B cell (primary cell): Measurements from ENCODE around the gene MINPP1. TPM values are rescaled to one million over a fixed set of nuclear protein-coding genes. Genes with fewer than 3 reads are reported as not detected.

Source experiments
- ATAC-seq: fragments of 200-7000 bp; cut with Tn5 transposase; one replicate; pipeline ENCODE4 v1.10.0; 2021; ENCODE audit warnings: low read depth, mild to moderate bottlenecking, moderate number of reproducible peaks, moderate library complexity
- CTCF ChIA-PET: fragments of 350-600 bp; sonication (Branson Sonifier 250); formaldehyde crosslinking; loops from one replicate; lab custom pipeline; 2021; ENCODE audit warnings: antibody characterized with exemption, inconsistent platforms; lab: Charles Lee
- POLR2A ChIA-PET: fragments of 350-600 bp; sonication (Branson Sonifier 250); formaldehyde crosslinking; loops from one replicate; lab custom pipeline; 2021; ENCODE audit warnings: antibody characterized with exemption; lab: Charles Lee
- DNase-seq: peaks from one replicate; pipeline ENCODE4 v3.0.0; 2013
- H2AFZ ChIP-seq: 2 replicates; pipeline ENCODE4 v1.6.1; 2012; ENCODE audit warnings: mild to moderate bottlenecking, low read depth, low read length; ENCODE audit not compliant: insufficient read depth, poor library complexity, severe bottlenecking
- H3K27ac ChIP-seq, 2 donors: 1 replicate in 1 of 2; 2 replicates in 1 of 2; pipeline ENCODE4 v1.5.1; 2012 to 2013; ENCODE audit warnings: low read length in 2 of 2, mild to moderate bottlenecking in 2 of 2, moderate library complexity in 1 of 2
- H3K27me3 ChIP-seq, 4 experiments: fragments of 200-600 bp in 1 of 4; sonication (generic) in 1 of 4; replicated peaks in 1 of 4; 1 replicate in 2 of 4; 2 replicates in 2 of 4; pipeline versions ENCODE4 v1.6.1 to v1.7.0; 2013 to 2016; ENCODE audit warnings: low read length in 3 of 4, mild to moderate bottlenecking in 2 of 4, mixed read lengths in 1 of 4, moderate library complexity in 1 of 4; ENCODE audit not compliant: insufficient read depth in 4 of 4, control insufficient read depth in 3 of 4; ENCODE audit errors: control extremely low read depth in 1 of 4
- H3K36me3 ChIP-seq, 2 experiments: replicated peaks in 1 of 2; 1 replicate in 1 of 2; 2 replicates in 1 of 2; pipeline versions ENCODE4 v1.6.1 to v1.7.1; 2013; ENCODE audit warnings: low read length in 1 of 2; ENCODE audit not compliant: insufficient read depth in 2 of 2, control insufficient read depth in 1 of 2; ENCODE audit errors: control extremely low read depth in 1 of 2, extremely low read depth in 1 of 2
- H3K4me1 ChIP-seq, 2 donors: fragments of 200-600 bp in 1 of 2; sonication (generic) in 1 of 2; 1 replicate in 1 of 2; 2 replicates in 1 of 2; pipeline versions ENCODE4 v1.5.1 to v1.6.1; 2013 to 2017; ENCODE audit warnings: low read length in 2 of 2; ENCODE audit not compliant: control insufficient read depth in 2 of 2, insufficient read depth in 2 of 2
- H3K4me2 ChIP-seq: replicated peaks from 2 replicates; pipeline ENCODE3; 2012; ENCODE audit warnings: mild to moderate bottlenecking, low read depth, low read length; ENCODE audit not compliant: poor library complexity, severe bottlenecking
- H3K4me3 ChIP-seq, 5 experiments: fragments of 200-600 bp in 1 of 5; sonication (generic) in 1 of 5; 1 replicate in 3 of 5; 2 replicates in 2 of 5; pipeline versions ENCODE4 v1.5.1 to v1.7.0; 2011 to 2016; ENCODE audit warnings: low read length in 4 of 5, mild to moderate bottlenecking in 4 of 5, low read depth in 2 of 5, control low read depth in 1 of 5, moderate library complexity in 1 of 5; ENCODE audit not compliant: insufficient read depth in 1 of 5; ENCODE audit errors: control extremely low read depth in 1 of 5, extremely low read depth in 1 of 5
- H3K79me2 ChIP-seq: fragments of 200-600 bp; sonication (generic); one replicate; pipeline ENCODE4 v1.6.0; 2016; ENCODE audit warnings: low read length; ENCODE audit not compliant: control insufficient read depth, insufficient read depth
- H3K9ac ChIP-seq: fragments of 200-600 bp; sonication (generic); 2 replicates; pipeline ENCODE4 v1.6.1; 2017; ENCODE audit warnings: mild to moderate bottlenecking, low read length, moderate library complexity
- H3K9me3 ChIP-seq, 3 donors: one replicate each; pipeline versions ENCODE4 v1.6.1 to v1.7.1; 2013; ENCODE audit warnings: low read length in 2 of 3; ENCODE audit not compliant: control insufficient read depth in 2 of 3, insufficient read depth in 1 of 3; ENCODE audit errors: control extremely low read depth in 1 of 3
- H4K20me1 ChIP-seq: 2 replicates; pipeline ENCODE4 v1.6.0; 2012; ENCODE audit warnings: mild to moderate bottlenecking, low read length; ENCODE audit not compliant: insufficient read depth, control insufficient read depth, poor library complexity, severe bottlenecking
- H3K27ac Mint-ChIP-seq: one replicate; pipeline ENCODE4 v1.8.0; 2021; ENCODE audit warnings: mixed read lengths
- H3K27me3 Mint-ChIP-seq: one replicate; pipeline ENCODE4 v1.8.0; 2021; ENCODE audit warnings: mixed read lengths
- H3K4me1 Mint-ChIP-seq: one replicate; pipeline ENCODE4 v1.8.0; 2021; ENCODE audit warnings: mixed read lengths
- H3K4me3 Mint-ChIP-seq: one replicate; pipeline ENCODE4 v1.8.0; 2021; ENCODE audit warnings: mixed read lengths
- H3K9me3 Mint-ChIP-seq: one replicate; pipeline ENCODE4 v1.8.0; 2022; ENCODE audit warnings: mixed read lengths; ENCODE audit not compliant: insufficient read depth
- CTCF ChIP-seq: fragments of 200-600 bp; IDR thresholded peaks from one replicate; pipeline ENCODE4 v1.8.0; 2022; ENCODE audit warnings: antibody characterized with exemption, mild to moderate bottlenecking
- EZH2 ChIP-seq: IDR thresholded peaks from 2 replicates; pipeline ENCODE4 v1.6.1; 2012; ENCODE audit warnings: borderline replicate concordance, low read depth, mild to moderate bottlenecking, moderate library complexity, low read length; ENCODE audit not compliant: insufficient read depth, poor library complexity, severe bottlenecking
- WGBS: methylation state at CpG from one replicate; pipeline ENCODE4 v1.1.5; 2013; ENCODE audit warnings: missing lambda C conversion rate; ENCODE audit not compliant: insufficient coverage; 5-methylcytosine and 5-hydroxymethylcytosine counted together
- intact Hi-C: fragments of 100-400 bp; cut with micrococcal nuclease; formaldehyde crosslinking; loops from one replicate; pipeline ENCODE4 v1.10.0; 2022
- polyA plus RNA-seq: library from polyadenylated mRNA; depleted of rRNA; stranded (reverse); fragments of >200 nt; gene quantifications from 2 replicates; pipeline ENCODE4 v1.2.3, GENCODE V29; 2012
- total RNA-seq, 2 donors: library from RNA; stranded (reverse); fragments of 120-200 nt in 1 of 2; gene quantifications; 1 replicate in 1 of 2; 2 replicates in 1 of 2; pipeline versions ENCODE4 v1.2.3 to v1.2.4, GENCODE V29; 2013 to 2022

Gene MINPP1
- total and polyA plus RNA-seq, 2 donors (not counting 1 experiment from before 2014, with no cell fraction given) = 2.7 to 9.4 TPM

GRCh38 chr10:87560495-87561129 lies 55.9 kb downstream of the MINPP1 start:
- ATAC-seq (no peak), DNase-seq (no peak)
- Histone ChIP-seq H4K20me1 (no peaks in the 10 kb centered on the region), H3K4me1 (no peaks in the 10 kb centered on the region), H3K27me3 (no peaks in the 10 kb centered on the region), H3K4me2 (no peak overlapping the region), H3K9ac (no peak overlapping the region), H3K36me3 (no peaks in the 10 kb centered on the region), H3K9me3 (peaks cover 0 to 12% (median 8%) of the 10 kb centered on the region in 3 donors), H3K4me3 (no peak overlapping the region), H3K79me2 (no peaks in the 10 kb centered on the region), H2AFZ (no peak overlapping the region), H3K27ac (no peak overlapping the region)
- H3K4me1 Mint-ChIP-seq = no peaks in the 10 kb centered on the region
- H3K9me3 Mint-ChIP-seq = peaks cover 9% of the 10 kb centered on the region
- POLR2A ChIA-PET = no interaction called here
- no peak overlapping the region for H3K27ac Mint-ChIP-seq
- intact Hi-C loops = no loop called here
- H3K4me3 Mint-ChIP-seq = no peak overlapping the region
- 80% methylated on average over 2 of the region's 5 CpGs for WGBS
- CTCF ChIA-PET = no interaction called here
- TF ChIP-seq CTCF = no peak
- peaks cover 12% of the 10 kb centered on the region for H3K27me3 Mint-ChIP-seq

GRCh38 chr10:87562750-87563149 lies 58.1 kb downstream of the MINPP1 start:
- Histone ChIP-seq H3K9me3 (peaks cover 0 to 17% (median 8%) of the 10 kb centered on the region in 3 donors), H2AFZ (no peak overlapping the region), H3K27ac (no peak overlapping the region), H3K79me2 (no peaks in the 10 kb centered on the region), H3K36me3 (no peaks in the 10 kb centered on the region), H3K4me1 (no peaks in the 10 kb centered on the region), H3K4me3 (no peak overlapping the region), H4K20me1 (no peaks in the 10 kb centered on the region), H3K27me3 (no peaks in the 10 kb centered on the region), H3K4me2 (no peak overlapping the region), H3K9ac (no peak overlapping the region)
- ChIA-PET CTCF (no interaction called here), POLR2A (no interaction called here)
- no peak for ATAC-seq
- no peaks in the 10 kb centered on the region for H3K4me1 Mint-ChIP-seq
- no peak for DNase-seq
- intact Hi-C loops = no loop called here
- TF ChIP-seq CTCF (no peak), EZH2 (no peak)
- no peak overlapping the region for H3K27ac Mint-ChIP-seq
- peaks cover 17% of the 10 kb centered on the region for H3K9me3 Mint-ChIP-seq
- peaks cover 20% of the 10 kb centered on the region for H3K27me3 Mint-ChIP-seq
- 98% methylated on average over 8 of the region's 9 CpGs for WGBS
- no peak overlapping the region for H3K4me3 Mint-ChIP-seq
